H9 (cell line): Measurements from ENCODE around the gene CCBE1. TPM values are rescaled to one million over a fixed set of nuclear protein-coding genes. Genes with fewer than 3 reads are reported as not detected.

ENCODE experiments used
- DNase-seq: peaks from one replicate; pipeline ENCODE4 v3.0.0-alpha.2; 2017
- H2AFZ ChIP-seq: one replicate; pipeline ENCODE4 v1.6.1; 2013; ENCODE audit warnings: mild to moderate bottlenecking, low read length, control low read depth, moderate library complexity
- H2AK5ac ChIP-seq: 2 replicates; pipeline ENCODE4 v1.6.1; 2013; ENCODE audit warnings: low read length, control low read depth, mixed read lengths; ENCODE audit not compliant: insufficient read length
- H2BK120ac ChIP-seq: one replicate; pipeline ENCODE4 v1.6.1; 2013; ENCODE audit warnings: low read depth, mild to moderate bottlenecking, low read length, control low read depth, inconsistent platforms; ENCODE audit not compliant: poor library complexity, severe bottlenecking
- H2BK12ac ChIP-seq: 2 replicates; pipeline ENCODE4 v1.6.1; 2013; ENCODE audit warnings: low read length, control low read depth, mixed read lengths, low read depth; ENCODE audit not compliant: insufficient read length
- H2BK15ac ChIP-seq: 2 replicates; pipeline ENCODE4 v1.6.1; 2013; ENCODE audit warnings: low read depth, low read length, control low read depth
- H2BK20ac ChIP-seq: one replicate; pipeline ENCODE4 v1.6.1; 2013; ENCODE audit warnings: low read depth, mild to moderate bottlenecking, low read length, control low read depth, inconsistent platforms; ENCODE audit not compliant: poor library complexity, severe bottlenecking
- H2BK5ac ChIP-seq: 2 replicates; pipeline ENCODE4 v1.6.1; 2013; ENCODE audit warnings: low read length, control low read depth, mixed read lengths; ENCODE audit not compliant: insufficient read length
- H3K14ac ChIP-seq: 2 replicates; pipeline ENCODE4 v1.6.1; 2013; ENCODE audit warnings: low read length, control low read depth; ENCODE audit not compliant: insufficient read depth
- H3K18ac ChIP-seq: 2 replicates; pipeline ENCODE4 v1.6.1; 2013; ENCODE audit warnings: low read depth, mild to moderate bottlenecking, mixed read lengths, low read length, control low read depth; ENCODE audit not compliant: insufficient read length
- H3K23ac ChIP-seq: 2 replicates; pipeline ENCODE4 v1.6.1; 2013; ENCODE audit warnings: low read length, control low read depth, mixed read lengths, low read depth; ENCODE audit not compliant: insufficient read length
- H3K23me2 ChIP-seq: 2 replicates; pipeline ENCODE4 v1.6.1; 2013; ENCODE audit warnings: low read depth, mild to moderate bottlenecking, mixed read lengths, low read length, control low read depth; ENCODE audit not compliant: insufficient read length, poor library complexity, severe bottlenecking
- H3K27ac ChIP-seq: 2 replicates; pipeline ENCODE4 v1.5.1; 2013; ENCODE audit warnings: low read length, control low read depth, mixed read lengths, low read depth; ENCODE audit not compliant: insufficient read length
- H3K27me3 ChIP-seq: 2 replicates; pipeline ENCODE4 v1.6.1; 2013; ENCODE audit warnings: low read length, control low read depth, inconsistent platforms; ENCODE audit not compliant: insufficient read depth
- H3K4ac ChIP-seq: 2 replicates; pipeline ENCODE4 v1.6.1; 2013; ENCODE audit warnings: low read depth, mild to moderate bottlenecking, control low read depth, inconsistent platforms, low read length, moderate library complexity
- H3K4me1 ChIP-seq: 2 replicates; pipeline ENCODE4 v1.6.1; 2013; ENCODE audit warnings: low read length, control low read depth, inconsistent platforms; ENCODE audit not compliant: insufficient read depth
- H3K4me2 ChIP-seq: 2 replicates; pipeline ENCODE4 v1.6.1; 2013; ENCODE audit warnings: low read length, control low read depth, mixed read lengths; ENCODE audit not compliant: insufficient read length, insufficient read depth
- H3K56ac ChIP-seq: 2 replicates; pipeline ENCODE4 v1.6.1; 2013; ENCODE audit warnings: low read depth, mild to moderate bottlenecking, mixed read lengths, low read length, control low read depth; ENCODE audit not compliant: insufficient read length
- H3K79me1 ChIP-seq: 2 replicates; pipeline ENCODE4 v1.6.1; 2013; ENCODE audit warnings: low read depth, mild to moderate bottlenecking, moderate library complexity, low read length, control low read depth, inconsistent platforms; ENCODE audit not compliant: insufficient read depth, poor library complexity, severe bottlenecking
- H3K79me2 ChIP-seq: 2 replicates; pipeline ENCODE4 v1.6.1; 2013; ENCODE audit warnings: low read length, control low read depth, inconsistent platforms; ENCODE audit not compliant: insufficient read depth
- H3K9ac ChIP-seq: 2 replicates; pipeline ENCODE4 v1.6.1; 2013; ENCODE audit warnings: low read length, control low read depth, mixed read lengths; ENCODE audit not compliant: insufficient read length; ENCODE audit errors: extremely low read depth
- H3K9me3 ChIP-seq: one replicate; pipeline ENCODE4 v1.6.1; 2013; ENCODE audit warnings: low read depth, low read length, inconsistent platforms; ENCODE audit not compliant: control insufficient read depth
- H3T11ph ChIP-seq: one replicate; pipeline ENCODE4 v1.6.1; 2013; ENCODE audit warnings: mild to moderate bottlenecking, low read length, control low read depth, inconsistent platforms
- H4K20me1 ChIP-seq: one replicate; pipeline ENCODE4 v1.6.1; 2013; ENCODE audit not compliant: control insufficient read depth, insufficient read length, insufficient read depth
- H4K5ac ChIP-seq: 2 replicates; pipeline ENCODE4 v1.6.1; 2013; ENCODE audit warnings: low read depth, mild to moderate bottlenecking, mixed read lengths, low read length, control low read depth; ENCODE audit not compliant: insufficient read length
- H4K8ac ChIP-seq: replicated peaks from 2 replicates; pipeline ENCODE4 v1.6.1; 2013; ENCODE audit warnings: low read length, control low read depth, mixed read lengths, low read depth; ENCODE audit not compliant: insufficient read length
- H4K91ac ChIP-seq: 2 replicates; pipeline ENCODE4 v1.6.1; 2013; ENCODE audit warnings: low read depth, mild to moderate bottlenecking, moderate library complexity, mixed read lengths, low read length, control low read depth; ENCODE audit not compliant: insufficient read length
- H3K27ac Mint-ChIP-seq, 3 experiments: 2 replicates in 2 of 3; 3 replicates in 1 of 3; pipeline ENCODE4 v1.8.0; 2020 to 2021; ENCODE audit warnings: mixed read lengths in 3 of 3, mild to moderate bottlenecking in 1 of 3, moderate library complexity in 1 of 3
- H3K27me3 Mint-ChIP-seq: 2 replicates; pipeline ENCODE4 v1.8.0; 2021; ENCODE audit warnings: low read depth, mild to moderate bottlenecking, moderate library complexity, mixed read lengths
- H3K36me3 Mint-ChIP-seq, 3 experiments: 2 replicates in 2 of 3; 3 replicates in 1 of 3; pipeline ENCODE4 v1.8.0; 2020 to 2021; ENCODE audit warnings: low read depth in 3 of 3, mixed read lengths in 3 of 3; ENCODE audit not compliant: insufficient read depth in 1 of 3
- H3K4me1 Mint-ChIP-seq, 2 experiments: 2 replicates each; pipeline ENCODE4 v1.8.0; 2020; ENCODE audit warnings: mixed read lengths in 2 of 2
- H3K4me3 Mint-ChIP-seq, 2 experiments: 2 replicates in 1 of 2; 3 replicates in 1 of 2; pipeline ENCODE4 v1.8.0; 2020 to 2021; ENCODE audit warnings: mild to moderate bottlenecking in 2 of 2, mixed read lengths in 2 of 2, moderate library complexity in 1 of 2
- H3K9me3 Mint-ChIP-seq, 2 experiments: 2 replicates in 1 of 2; 3 replicates in 1 of 2; pipeline ENCODE4 v1.8.0; 2020; ENCODE audit warnings: mild to moderate bottlenecking in 2 of 2, mixed read lengths in 2 of 2, moderate library complexity in 1 of 2
- WGBS: extraction: QIAGEN DNeasy Blood & Tissue Kit; methylation state at CpG from one replicate; pipeline ENCODE4 v1.1.7; 2013; ENCODE audit warnings: missing lambda C conversion rate, low lambda C conversion rate, mixed read lengths; ENCODE audit not compliant: insufficient read length; ENCODE audit errors: extremely low coverage; 5-methylcytosine and 5-hydroxymethylcytosine counted together
- total RNA-seq: library from RNA; stranded (reverse); gene quantifications from 2 replicates; pipeline ENCODE4 v1.2.1, GENCODE V29; 2021
- TF ChIP-seq, protein P1 (sequence below): fragments of 200-600 bp; sonication (generic); conservative IDR thresholded peaks from 3 replicates; pipeline ENCODE4 v1.8.0; 2021; ENCODE audit warnings: antibody characterized with exemption, mild to moderate bottlenecking

CCBE1 gene
- total RNA-seq, 1 experiment from 2014 or later: 0.39 TPM

DNA sequence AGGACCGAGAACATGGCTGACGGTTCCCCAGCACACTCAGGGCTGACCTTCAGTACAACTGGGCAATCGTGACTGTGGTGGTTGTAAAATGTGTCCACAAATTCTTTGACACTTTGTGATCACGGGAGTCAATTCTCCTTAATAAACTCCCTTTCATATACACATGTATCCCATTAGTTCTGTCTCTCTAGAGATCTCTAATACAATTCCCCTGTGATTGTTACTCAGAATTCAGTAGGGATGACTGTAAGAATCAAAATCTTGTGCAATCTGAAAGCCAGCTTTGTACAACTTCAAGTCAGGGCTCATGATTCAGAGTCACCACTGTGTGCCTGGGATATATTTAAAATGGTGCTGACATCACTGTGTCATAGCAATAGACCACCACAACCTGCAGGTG is 248.7 kb downstream of the CCBE1 start:
- Mint-ChIP-seq H3K36me3 (no peaks in the 10 kb centered on the region), H3K27ac (no peak overlapping the region), H3K9me3 (no peaks in the 10 kb centered on the region), H3K27me3 (no peaks in the 10 kb centered on the region; the same call in 1 of the 2 replicates), H3K4me3 (no peak overlapping the region), H3K4me1 (peaks cover 4 to 7% of the 10 kb centered on the region in 2 experiments; a peak in 3 of 4 replicates)
- Histone ChIP-seq H2BK20ac (no peak overlapping the region), H2AK5ac (no peak overlapping the region), H4K20me1 (no peaks in the 10 kb centered on the region), H3K27ac (no peak overlapping the region), H3K23ac (no peak overlapping the region), H3K9ac (no peak overlapping the region), H4K91ac (no peak overlapping the region), H2BK5ac (no peak overlapping the region), H3K27me3 (no peaks in the 10 kb centered on the region), H3K23me2 (no peaks in the 10 kb centered on the region), H2AFZ (no peak overlapping the region), H3K18ac (no peak overlapping the region), H3K56ac (no peak overlapping the region), H3K79me1 (no peaks in the 10 kb centered on the region), H3K9me3 (no peaks in the 10 kb centered on the region), H4K5ac (no peak overlapping the region), H3K14ac (no peak overlapping the region), H4K8ac (no peak overlapping the region), H3K4me1 (no peaks in the 10 kb centered on the region), H3K79me2 (no peaks in the 10 kb centered on the region), H2BK120ac (no peak overlapping the region), H3T11ph (no peak overlapping the region), H2BK12ac (no peak overlapping the region), H3K4me2 (no peak overlapping the region), H2BK15ac (no peak overlapping the region), H3K4ac (no peak overlapping the region)
- WGBS: no CpG with 5 or more reads among the region's 4 CpGs
- TF ChIP-seq, protein P1, sequence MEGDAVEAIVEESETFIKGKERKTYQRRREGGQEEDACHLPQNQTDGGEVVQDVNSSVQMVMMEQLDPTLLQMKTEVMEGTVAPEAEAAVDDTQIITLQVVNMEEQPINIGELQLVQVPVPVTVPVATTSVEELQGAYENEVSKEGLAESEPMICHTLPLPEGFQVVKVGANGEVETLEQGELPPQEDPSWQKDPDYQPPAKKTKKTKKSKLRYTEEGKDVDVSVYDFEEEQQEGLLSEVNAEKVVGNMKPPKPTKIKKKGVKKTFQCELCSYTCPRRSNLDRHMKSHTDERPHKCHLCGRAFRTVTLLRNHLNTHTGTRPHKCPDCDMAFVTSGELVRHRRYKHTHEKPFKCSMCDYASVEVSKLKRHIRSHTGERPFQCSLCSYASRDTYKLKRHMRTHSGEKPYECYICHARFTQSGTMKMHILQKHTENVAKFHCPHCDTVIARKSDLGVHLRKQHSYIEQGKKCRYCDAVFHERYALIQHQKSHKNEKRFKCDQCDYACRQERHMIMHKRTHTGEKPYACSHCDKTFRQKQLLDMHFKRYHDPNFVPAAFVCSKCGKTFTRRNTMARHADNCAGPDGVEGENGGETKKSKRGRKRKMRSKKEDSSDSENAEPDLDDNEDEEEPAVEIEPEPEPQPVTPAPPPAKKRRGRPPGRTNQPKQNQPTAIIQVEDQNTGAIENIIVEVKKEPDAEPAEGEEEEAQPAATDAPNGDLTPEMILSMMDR: no peak
- no peak for DNase-seq
